ENCODE data around the gene ANK2.
"Not testable (repeated sequence)": the region's sequence is repeated elsewhere in the genome, so short reads cannot be mapped to it uniquely, and the experiment has no call there.

Gene ANK2

DNA sequence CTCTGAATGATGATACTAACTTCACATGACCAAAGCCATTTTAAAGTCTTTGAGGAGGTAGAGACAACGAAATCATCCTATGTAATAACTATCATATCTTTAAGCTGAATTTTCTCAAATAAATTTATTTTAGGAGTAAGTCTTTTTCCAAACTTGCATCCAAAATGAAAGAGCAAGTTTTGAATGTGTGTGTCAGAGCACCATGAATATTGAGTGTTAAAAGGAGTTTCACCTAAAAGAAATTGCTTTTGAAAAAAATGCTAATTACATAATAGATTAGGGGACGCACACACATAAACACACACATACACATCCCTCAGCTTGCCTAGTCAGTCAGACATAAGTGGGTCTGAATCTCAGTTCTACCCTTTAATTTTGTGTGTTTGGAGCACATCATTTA lies 1.9 kb downstream of the ANK2 start:
- FAIRE-seq (no peak), DNase-seq (ENCODE audit: low spot score) (no peak)

DNA sequence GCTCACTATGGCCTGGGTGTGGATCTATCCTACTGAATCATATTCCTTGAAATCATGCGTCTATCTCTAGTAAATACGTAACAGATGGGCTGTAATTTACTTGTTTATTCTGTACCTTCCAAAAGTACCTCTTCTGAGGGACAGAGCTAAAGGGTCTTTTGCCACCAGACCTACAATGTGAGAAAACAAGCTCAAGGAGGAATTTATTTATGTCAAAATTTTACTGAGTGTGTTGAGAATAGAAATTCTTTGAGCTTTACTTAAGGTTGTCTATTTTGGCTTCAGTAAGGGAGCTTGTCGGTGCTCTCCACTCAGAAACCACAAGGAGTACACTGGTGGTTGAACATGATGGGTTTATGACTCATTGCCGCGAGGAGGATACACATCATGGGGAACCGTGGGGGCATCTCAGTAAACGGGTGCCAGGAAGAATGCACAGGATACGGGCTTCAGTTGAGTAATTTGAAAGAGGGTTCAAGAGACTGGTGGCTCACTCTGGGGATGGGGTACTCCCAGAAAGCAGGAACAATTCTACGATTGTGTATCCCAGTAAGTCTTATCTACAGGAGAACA lies 3.0 kb downstream of the ANK2 start:
- DNase-seq (ENCODE audit: low spot score) (peak; percentile 82), FAIRE-seq (no peak)

DNA sequence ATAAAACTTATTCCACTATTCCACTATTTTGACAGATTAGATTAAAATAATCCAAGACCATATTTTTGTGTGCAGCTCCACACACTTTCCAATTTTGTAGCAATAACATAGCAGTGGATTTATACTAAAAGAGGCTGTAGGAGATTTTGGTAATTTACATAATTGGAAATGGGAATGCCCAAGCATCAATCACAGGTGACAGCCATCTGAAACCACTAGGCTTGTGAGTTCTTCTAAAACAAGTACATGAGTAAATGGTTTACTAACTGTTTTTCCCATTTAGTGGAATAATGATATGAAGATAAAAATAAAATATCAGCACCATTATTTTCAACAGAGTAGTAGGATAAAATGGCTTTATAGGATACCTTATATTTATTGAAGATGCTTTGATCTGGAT lies 4.4 kb downstream of the ANK2 start:
- no peak for FAIRE-seq
- no peak for DNase-seq (ENCODE audit: low spot score)

DNA sequence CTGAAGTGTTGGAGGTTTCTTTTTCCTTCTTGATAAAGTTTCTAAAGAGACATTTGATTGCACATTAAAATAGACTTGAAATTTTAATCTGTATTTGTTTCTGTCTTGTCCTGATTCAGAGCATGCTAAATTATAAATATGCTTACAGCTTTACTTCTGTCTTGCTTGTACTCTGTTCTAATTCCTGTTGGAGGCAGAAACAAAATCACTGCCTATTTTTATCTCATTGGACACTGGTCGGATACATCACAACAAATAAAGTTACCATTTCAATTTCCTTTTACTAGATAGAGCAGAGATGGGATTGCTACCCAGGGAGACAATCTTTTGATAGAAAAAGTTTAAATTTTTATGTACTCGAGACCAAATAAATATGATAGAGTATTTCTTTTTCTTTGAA lies 6.9 kb downstream of the ANK2 start:
- DNase-seq (ENCODE audit: low spot score) (no peak), FAIRE-seq (no peak)

DNA sequence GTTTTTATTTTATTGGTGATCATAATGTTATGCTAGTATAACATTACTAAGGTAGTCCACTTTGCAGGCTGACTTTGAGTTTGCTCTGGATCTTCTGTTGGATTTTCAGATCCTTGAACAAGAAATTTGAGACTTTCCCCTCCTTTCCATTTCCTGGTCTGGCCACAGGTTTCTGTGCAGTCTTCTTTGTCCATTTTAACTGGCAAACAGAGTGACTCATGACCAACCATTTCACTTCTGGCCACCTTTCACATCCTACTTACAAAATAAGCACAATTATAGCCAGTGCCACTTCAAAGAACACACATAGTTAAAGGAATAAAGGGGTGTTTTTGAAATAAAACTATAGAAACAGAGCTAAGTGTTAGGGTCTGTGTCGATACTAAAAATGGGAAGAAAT lies 8.4 kb downstream of the ANK2 start:
- no peak for FAIRE-seq
- peak; percentile 32 for DNase-seq (ENCODE audit: low spot score)

DNA sequence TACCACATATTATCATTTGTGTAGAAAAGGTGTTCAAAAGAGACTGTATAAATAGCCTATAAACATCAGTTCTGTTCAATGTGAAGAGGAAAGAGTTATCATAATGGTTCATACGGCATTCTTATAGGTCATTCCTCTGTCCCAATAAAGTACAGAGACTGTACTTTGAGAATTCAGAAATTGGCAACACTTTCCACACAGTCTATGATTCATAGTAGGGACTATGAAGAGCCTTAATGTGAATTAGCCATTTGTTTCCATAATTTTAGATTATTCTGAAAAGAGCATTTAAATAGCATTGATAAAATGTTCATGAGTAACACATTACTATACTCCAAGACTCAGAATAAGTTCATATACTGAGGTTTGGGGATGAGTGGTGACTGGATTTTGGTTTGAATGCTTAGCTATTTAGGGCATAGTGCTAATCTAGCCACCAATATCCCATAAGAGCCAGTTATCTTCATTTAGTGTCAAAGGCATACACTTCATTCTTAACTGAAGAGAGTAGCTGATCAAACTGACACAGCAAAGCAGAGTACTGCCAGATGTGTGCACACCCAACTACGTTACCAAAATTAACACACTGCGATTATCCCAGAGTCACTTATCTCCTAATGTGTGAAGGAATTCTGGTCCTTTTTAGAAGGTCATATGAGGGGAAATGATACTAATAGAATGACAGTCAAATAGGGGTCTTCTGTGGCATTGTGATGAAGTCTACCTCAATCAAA lies 10.2 kb downstream of the ANK2 start:
- no peak for DNase-seq (ENCODE audit: low spot score)
- FAIRE-seq, result no peak

DNA sequence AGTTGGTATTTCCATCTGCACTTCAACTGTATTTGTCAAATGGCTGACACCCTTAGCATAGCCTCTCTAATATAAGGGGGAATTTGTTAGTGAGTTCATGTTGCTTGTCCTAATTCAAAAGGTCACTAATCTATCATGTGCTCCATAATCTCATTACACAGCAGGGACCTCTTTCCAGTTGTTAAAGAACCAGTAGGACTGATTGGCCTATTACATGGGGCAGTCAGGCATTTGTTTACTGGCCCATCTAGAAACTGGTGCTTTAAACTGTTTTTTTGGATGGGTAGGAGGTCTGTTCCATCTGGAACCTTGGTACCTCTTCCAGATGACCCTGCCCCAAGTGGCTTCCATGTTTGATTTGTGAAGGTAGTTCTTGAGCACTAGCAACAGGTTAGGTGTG lies 11.4 kb downstream of the ANK2 start:
- DNase-seq (ENCODE audit: low spot score) (no peak), FAIRE-seq (no peak)

DNA sequence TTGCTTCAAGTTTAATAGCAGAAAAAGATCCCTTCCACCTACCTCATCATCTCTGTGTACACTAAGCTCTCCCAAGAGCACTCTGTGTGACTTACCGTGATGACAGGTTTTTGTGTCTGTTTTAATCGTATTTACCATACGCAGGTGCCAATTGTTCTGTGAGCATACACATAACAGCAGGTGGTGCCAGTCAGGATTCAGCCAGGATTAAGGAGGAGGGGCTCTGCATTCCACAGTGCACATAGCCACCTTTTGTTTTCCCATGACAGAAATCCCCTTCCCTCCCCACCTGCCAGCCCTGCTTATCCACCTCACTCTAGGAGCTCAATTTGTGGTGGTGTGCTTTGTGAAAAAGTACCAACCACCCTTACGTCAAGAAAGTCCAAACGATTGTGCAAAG lies 14.8 kb downstream of the ANK2 start:
- DNase-seq (ENCODE audit: low spot score) (no peak), FAIRE-seq (no peak)

DNA sequence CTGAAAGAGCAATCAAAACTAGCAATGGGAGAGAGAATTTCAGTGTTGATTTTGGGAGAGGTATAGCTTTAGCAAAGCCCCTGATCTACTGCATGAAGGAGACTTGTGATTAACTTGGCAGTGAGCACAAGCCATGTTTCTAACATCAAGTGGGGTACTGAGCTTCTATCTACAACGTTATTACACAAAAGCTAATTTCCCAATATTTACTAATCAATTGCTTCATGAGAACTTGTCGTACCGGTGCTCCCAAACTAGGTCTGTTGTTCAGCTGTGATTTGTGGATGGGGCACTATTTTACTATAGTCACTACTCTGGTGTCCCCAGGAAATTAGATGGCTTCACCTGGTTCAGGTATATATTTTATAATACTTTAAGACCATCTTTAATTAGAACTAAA lies 16.2 kb downstream of the ANK2 start:
- DNase-seq (ENCODE audit: low spot score) (no peak), FAIRE-seq (no peak)

DNA sequence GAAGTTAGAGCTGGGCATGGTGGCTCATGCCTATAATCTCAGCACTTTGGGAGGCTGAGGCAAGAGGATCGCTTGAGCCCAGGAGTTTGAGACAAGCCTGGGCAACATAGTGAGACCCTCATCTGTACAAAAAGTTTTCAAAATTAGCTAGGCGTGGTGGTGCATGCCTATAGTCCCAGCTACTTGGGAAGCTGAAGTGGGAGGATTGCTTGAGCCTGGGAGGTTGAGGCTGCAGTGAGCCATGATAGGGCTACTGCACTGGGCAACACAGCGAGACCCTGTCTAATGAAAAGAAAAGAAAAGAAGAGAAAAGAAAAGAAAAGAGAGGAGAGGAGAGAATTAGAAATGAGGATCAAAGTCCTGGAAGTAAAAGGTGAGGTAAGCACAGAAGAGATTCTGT lies 19.3 kb downstream of the ANK2 start:
- DNase-seq (ENCODE audit: low spot score); FAIRE-seq: not testable (repeated sequence)

DNA sequence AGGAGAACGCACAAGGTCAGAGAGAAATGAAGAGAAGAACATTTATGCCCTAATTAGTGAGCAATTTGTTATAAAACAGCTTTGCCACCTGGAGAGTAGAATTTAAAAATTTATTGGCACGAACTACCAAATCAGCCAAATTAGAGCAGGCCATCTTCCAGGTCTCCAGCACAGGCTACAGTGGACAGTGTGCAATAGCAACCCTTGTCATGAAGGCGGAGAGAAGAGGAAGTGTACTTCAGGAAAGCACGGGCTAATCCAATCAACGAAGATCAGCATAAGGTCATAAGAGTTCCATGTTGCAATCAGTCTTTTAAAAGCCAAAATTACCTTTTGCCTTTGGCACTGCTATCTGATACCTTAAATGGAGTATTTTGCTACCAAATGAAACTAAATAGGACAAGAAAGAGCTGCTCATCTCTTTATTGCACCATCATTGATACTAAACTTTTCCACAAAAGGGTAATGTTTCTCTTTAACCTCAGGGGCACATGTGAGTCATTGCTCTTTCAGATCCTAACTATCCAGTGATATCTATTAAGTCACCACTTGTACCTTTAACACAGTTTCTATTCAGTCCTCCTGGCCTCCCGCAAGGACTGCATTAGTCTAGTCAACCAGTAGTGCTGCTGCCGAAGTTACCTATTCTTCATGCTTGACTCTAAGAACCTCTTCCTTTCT lies 19.9 kb downstream of the ANK2 start:
- DNase-seq (ENCODE audit: low spot score), result peak; percentile 10
- no peak for FAIRE-seq

DNA sequence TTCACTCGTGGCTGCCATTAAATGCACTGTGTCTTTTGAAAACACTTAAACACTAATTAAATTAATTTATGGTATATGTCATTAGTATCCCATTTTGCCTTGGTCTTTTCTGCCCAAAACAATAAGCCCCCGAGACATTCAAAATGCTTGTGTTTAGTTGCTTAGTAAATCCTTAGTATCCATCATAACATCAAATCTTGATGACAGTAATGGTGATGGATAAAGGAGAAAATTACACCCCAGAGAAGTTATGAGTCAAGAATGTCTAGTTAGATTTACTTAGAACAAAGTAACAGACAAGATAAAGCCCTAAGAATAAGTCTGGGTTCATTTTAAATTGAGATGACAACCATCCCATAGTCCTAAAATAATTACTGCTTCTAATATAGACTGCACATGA lies 21.3 kb downstream of the ANK2 start:
- no peak for FAIRE-seq

DNA sequence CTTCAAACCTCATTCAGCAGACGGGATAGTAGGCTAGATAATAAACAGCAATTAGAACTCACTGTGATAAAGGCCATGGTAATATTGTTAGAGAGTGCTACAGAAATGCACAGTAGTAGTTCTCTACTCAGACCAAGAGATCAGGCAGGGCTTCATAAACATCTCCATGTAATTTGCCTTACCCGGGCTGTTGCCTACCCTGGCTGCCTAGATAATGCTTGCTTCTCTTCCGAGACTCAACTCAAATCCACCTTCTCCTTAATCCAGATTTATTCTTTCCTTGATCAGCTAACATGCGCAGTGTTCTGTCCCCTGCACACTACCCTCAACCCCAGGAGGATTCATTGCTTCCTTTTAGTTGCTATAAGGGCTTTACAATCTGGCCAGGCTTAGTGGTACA lies 21.8 kb downstream of the ANK2 start:
- FAIRE-seq (no peak), DNase-seq (ENCODE audit: low spot score) (no peak)

More for the DNA sequence above, 21.3 kb downstream of the ANK2 start:
- DNase-seq (ENCODE audit: low spot score), result no peak

DNA sequence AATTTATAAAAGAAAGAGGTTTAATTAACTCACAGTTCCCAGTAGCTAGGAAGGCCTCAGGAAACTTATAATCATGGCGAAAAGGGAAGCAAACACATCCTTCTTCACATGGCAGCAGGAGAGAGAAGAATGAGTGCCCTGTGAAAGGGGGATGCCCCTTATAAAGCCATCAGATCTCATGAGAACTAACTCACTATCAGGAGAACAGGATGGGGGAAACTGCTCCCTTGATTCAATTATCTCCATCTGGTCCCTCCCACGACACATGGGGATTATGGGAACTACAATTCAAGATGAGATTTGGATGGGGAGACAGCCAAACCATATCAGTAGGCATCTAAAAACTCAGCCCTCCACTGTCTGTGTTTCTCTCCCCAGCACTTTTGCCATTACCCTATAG lies 22.4 kb downstream of the ANK2 start:
- no peak for DNase-seq (ENCODE audit: low spot score)
- FAIRE-seq, result no peak

DNA sequence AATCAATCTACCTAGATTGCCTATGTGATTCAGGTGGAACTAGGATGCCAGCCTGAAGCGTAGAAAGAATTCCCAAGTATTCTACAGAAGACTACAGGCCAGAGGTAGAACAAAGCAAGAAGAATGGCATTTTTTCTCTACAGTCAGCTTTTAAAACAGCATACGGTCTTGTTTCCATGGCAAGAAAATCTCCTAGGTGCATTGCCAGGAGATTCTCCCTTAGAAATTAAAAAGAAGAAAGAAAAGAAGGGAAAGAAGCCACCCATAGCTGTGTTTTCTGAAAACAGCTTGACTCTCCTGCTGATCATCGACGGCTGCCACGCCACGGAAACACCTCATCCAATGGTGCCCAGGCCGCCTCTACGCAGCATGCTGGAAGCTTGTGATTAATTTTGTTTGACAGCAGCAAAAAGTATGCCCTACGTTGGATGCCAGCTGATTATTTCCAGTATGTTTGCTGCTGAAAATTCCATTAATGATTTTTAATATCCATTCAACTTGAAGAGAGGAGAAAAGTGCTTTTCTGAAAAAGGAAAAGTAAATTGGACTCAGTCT lies 24.1 kb downstream of the ANK2 start:
- FAIRE-seq, result no peak
- no peak for DNase-seq (ENCODE audit: low spot score)

DNA sequence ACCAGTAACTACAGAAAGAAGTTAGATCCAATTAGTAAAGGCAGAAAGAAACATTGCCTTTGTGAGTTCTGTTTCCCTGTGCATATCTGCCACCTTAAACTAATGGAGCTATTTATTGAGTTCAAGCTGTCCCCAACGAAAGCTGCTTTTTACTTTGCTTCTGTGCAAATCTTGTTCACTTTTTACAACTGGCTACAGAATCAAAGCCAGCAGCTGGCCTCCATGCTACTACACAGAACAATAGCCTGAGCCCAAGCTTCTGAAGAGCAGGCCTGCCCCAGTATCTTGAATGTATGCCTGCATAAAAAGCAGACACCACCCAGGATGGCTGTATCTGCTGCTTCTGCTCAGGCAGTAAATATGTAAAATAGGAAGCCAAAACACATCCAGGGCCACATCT lies 28.1 kb downstream of the ANK2 start:
- DNase-seq (ENCODE audit: low spot score) (no peak), FAIRE-seq (no peak)

DNA sequence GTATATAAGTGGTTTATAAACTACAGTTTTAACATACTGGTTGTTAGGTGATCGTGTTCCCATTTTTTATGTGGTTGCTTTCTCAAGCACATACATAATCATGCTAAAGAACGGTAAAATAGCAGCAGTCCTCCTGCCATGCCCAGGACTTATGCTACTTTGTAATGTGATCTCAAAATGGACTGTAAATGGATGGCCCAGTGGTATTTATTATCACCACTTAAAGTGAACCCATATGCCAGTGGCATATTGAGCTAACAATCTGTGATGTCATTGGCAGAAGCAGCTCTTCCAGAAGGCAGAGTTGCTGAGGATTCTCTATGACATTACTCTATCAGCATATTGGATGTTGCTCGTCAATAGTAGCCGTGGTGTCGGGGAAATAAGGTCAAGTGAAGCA lies 28.6 kb downstream of the ANK2 start:
- FAIRE-seq (peak; percentile 59), DNase-seq (ENCODE audit: low spot score) (no peak)

DNA sequence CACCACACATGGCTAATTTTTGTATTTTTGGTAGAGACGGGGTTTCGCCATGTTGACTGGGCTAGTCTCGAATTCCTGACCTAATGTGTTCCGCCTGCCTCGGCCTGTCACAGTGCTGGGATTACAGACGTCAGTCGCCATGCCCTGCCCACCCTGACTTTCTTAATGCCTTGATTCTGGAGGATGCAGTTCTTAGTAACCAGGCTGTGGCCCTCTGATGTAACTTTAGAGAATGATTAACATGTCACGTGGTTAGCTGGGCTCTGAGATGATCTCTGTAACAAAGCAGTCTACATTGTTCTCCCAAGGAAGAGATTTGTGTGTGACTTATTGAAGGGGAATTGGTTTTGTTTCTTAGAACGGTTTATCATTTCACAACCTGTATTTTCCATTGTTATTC lies 30.6 kb downstream of the ANK2 start:
- no peak for DNase-seq (ENCODE audit: low spot score)
- no peak for FAIRE-seq

DNA sequence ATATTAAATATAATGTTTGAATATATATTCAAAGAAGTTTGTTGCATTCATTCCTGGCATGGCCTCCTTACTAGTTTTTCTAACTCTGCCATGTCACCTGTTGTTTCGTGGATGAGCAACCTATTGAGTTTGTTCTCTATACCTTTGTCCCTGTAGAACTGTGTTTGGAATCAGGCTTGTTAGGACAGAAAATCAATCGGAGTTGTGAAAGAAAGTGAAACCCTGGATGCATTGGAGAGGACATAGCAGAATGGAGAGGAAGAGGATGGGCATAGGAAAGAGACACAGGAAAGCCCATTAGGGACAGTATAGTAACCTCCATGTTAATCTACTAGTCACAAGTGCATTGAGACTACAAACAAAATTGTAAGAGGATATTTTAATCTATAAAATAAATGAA lies 31.2 kb downstream of the ANK2 start:
- FAIRE-seq, result no peak
- no peak for DNase-seq (ENCODE audit: low spot score)

DNA sequence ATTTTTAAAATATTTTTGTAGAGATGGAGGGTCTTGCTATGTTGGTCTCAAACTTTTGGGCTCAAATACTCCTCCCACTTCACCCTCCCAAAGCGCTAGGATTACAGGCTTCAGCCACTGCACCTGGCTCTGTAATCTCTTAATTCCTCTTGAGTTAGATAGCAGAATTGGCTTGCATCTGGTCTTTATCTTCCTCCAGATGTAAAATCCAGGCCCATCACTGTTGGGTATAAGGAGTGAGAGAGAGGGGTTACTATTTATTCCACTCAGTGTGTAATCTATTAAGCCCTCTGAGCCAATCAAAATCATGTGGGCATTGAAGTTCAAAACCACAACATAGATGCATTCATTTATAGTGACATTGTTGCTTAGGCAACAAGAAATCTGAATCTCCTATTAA lies 33.9 kb downstream of the ANK2 start:
- no peak for DNase-seq (ENCODE audit: low spot score)
- FAIRE-seq, result no peak

DNA sequence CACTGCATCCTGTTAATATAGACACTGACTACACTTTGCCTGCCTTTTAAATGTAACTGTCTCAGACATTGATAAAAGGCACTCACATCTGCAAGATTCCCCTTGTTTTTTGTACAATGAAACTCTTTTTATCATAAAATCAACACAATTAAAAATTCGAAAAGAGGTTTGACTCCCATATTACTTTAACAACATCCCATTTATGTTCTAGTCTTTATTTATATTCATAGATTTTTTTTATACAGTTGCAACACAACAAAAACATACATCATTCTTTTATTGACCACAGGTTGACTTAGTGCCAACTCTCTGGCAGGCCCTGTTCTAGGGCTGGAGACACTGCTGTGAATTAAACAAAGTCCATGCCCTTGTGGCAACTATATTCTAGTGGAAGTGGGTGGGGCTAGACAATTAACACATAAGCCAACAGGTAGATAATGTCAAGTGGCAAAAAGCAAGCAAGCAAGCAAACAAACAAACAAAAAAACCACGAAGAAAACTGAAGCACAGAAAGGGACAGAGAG lies 36.8 kb downstream of the ANK2 start:
- FAIRE-seq (no peak), DNase-seq (ENCODE audit: low spot score) (no peak)

DNA sequence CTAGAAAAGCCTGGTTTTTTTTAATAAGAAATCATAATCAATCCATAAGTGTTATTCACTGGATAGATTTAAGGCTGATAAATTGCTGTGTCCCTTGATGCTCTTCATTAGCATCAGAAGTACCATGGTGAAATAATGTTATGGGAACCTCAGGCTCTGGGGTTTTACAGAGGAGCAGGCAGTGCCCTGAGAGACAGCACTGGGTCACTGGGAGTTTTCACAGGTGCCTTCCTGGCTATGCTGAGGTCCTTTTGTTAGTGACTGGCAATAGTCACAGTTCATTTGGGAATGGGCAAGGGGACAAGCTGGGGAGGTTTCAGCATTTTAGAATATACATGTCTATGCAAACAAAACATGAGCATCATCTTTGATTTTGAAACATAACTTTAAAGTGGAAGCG lies 38.6 kb downstream of the ANK2 start:
- DNase-seq (ENCODE audit: low spot score) (no peak), FAIRE-seq (no peak)

All from urothelium cell line (cell line).